H1 (cell line): ENCODE data around the gene OBP2B. TPM values are rescaled to one million over a fixed set of nuclear protein-coding genes. Genes with fewer than 3 reads are reported as not detected.

ENCODE experiments used
- CTCF ChIA-PET: fragments of 300-600 bp; sonication (Branson Sonifier 250); formaldehyde crosslinking; loops from one replicate; lab custom pipeline; 2021; ENCODE audit not compliant: partially characterized antibody; lab: Charles Lee
- POLR2A ChIA-PET: fragments of 300-600 bp; sonication (Branson Sonifier 250); formaldehyde crosslinking; loops from one replicate; lab custom pipeline; 2021; ENCODE audit warnings: inconsistent platforms; ENCODE audit not compliant: partially characterized antibody; lab: Charles Lee
- DNase-seq, 2 experiments: peaks; one replicate each; pipeline versions ENCODE4 v3.0.0 to v3.0.0-alpha.2; 2010 to 2022; ENCODE audit warnings: low spot score in 2 of 2, low read depth in 1 of 2, mixed read lengths in 1 of 2
- FAIRE-seq: peaks from 2 replicates; lab custom pipeline; 2011; peaks lifted over from hg19 to GRCh38; lab: Jason Lieb, UNC
- H2AFZ ChIP-seq: 2 replicates; pipeline ENCODE4 v1.8.1; 2012; ENCODE audit warnings: low read length, inconsistent platforms
- H2AK5ac ChIP-seq: 2 replicates; pipeline ENCODE4 v1.6.1; 2013; ENCODE audit warnings: low read depth, low read length
- H2BK120ac ChIP-seq: replicated peaks from 2 replicates; pipeline ENCODE3; 2013; ENCODE audit warnings: low read depth, low read length, inconsistent platforms
- H2BK12ac ChIP-seq: 2 replicates; pipeline ENCODE4 v1.6.1; 2013; ENCODE audit warnings: low read depth, low read length
- H2BK15ac ChIP-seq: 2 replicates; pipeline ENCODE4 v1.6.1; 2013; ENCODE audit warnings: low read length
- H2BK20ac ChIP-seq: 2 replicates; pipeline ENCODE4 v1.6.1; 2013; ENCODE audit warnings: low read length
- H2BK5ac ChIP-seq: 2 replicates; pipeline ENCODE4 v1.6.1; 2013; ENCODE audit warnings: low read depth, low read length
- H3K14ac ChIP-seq: 2 replicates; pipeline ENCODE4 v1.6.1; 2013; ENCODE audit warnings: inconsistent platforms; ENCODE audit not compliant: insufficient read length
- H3K18ac ChIP-seq: 2 replicates; pipeline ENCODE4 v1.6.1; 2013; ENCODE audit warnings: low read length; ENCODE audit errors: extremely low read depth
- H3K23ac ChIP-seq: 2 replicates; pipeline ENCODE4 v1.6.1; 2013; ENCODE audit warnings: inconsistent platforms; ENCODE audit not compliant: insufficient read length
- H3K23me2 ChIP-seq: 2 replicates; pipeline ENCODE4 v1.6.1; 2013; ENCODE audit warnings: low read depth, low read length
- H3K27ac ChIP-seq: 2 replicates; pipeline ENCODE4 v1.6.1; 2011; ENCODE audit warnings: low read depth, low read length, inconsistent platforms
- H3K27me3 ChIP-seq, 4 experiments: replicated peaks in 1 of 4; 1 replicate in 1 of 4; 2 replicates in 3 of 4; pipeline versions ENCODE4 v1.6.1 to v1.8.1; 2011 to 2013; ENCODE audit warnings: low read length in 3 of 4, mild to moderate bottlenecking in 3 of 4, inconsistent platforms in 2 of 4, mixed read lengths in 2 of 4, moderate library complexity in 1 of 4; ENCODE audit not compliant: control insufficient read depth in 3 of 4, insufficient read depth in 3 of 4; ENCODE audit errors: extremely low read depth in 1 of 4
- H3K36me3 ChIP-seq, 4 experiments: 2 replicates each; pipeline versions ENCODE4 v1.6.1 to v1.8.1; 2011 to 2013; ENCODE audit warnings: mild to moderate bottlenecking in 4 of 4, low read length in 3 of 4, moderate library complexity in 2 of 4, control low read depth in 1 of 4, inconsistent platforms in 1 of 4; ENCODE audit not compliant: insufficient read depth in 4 of 4, control insufficient read depth in 2 of 4
- H3K4ac ChIP-seq: replicated peaks from 2 replicates; pipeline ENCODE3; 2013; ENCODE audit warnings: low read length, low read depth, mixed read lengths, inconsistent platforms; ENCODE audit not compliant: insufficient read length
- H3K4me1 ChIP-seq, 4 experiments: replicated peaks in 1 of 4; 1 replicate in 1 of 4; 2 replicates in 3 of 4; pipeline versions ENCODE4 v1.6.1 to v1.8.1; 2011 to 2013; ENCODE audit warnings: low read length in 3 of 4, inconsistent platforms in 2 of 4, mixed read lengths in 1 of 4; ENCODE audit not compliant: insufficient read depth in 4 of 4, control insufficient read depth in 3 of 4
- H3K4me2 ChIP-seq, 2 experiments: 2 replicates each; pipeline versions ENCODE4 v1.6.1 to v1.8.1; 2011 to 2013; ENCODE audit warnings: low read depth in 2 of 2, low read length in 2 of 2, control low read depth in 1 of 2, inconsistent platforms in 1 of 2, mild to moderate bottlenecking in 1 of 2; ENCODE audit not compliant: insufficient read depth in 1 of 2
- H3K4me3 ChIP-seq, 4 experiments: fragments of 200-600, 300-600 bp in 1 of 4; sonication (generic), shearing (Covaris generic), sonication (Bioruptor Twin) in 1 of 4; 2 replicates each; pipeline versions ENCODE4 v1.5.1 to v1.8.1; 2011 to 2016; ENCODE audit warnings: low read length in 4 of 4, low read depth in 3 of 4, control low read depth in 2 of 4, inconsistent platforms in 2 of 4, mild to moderate bottlenecking in 2 of 4, mixed read lengths in 1 of 4, moderate library complexity in 1 of 4; ENCODE audit not compliant: insufficient read depth in 2 of 4; ENCODE audit errors: extremely low read depth in 1 of 4
- H3K56ac ChIP-seq: replicated peaks from 2 replicates; pipeline ENCODE3; 2013; ENCODE audit warnings: low read depth, mild to moderate bottlenecking, mixed read lengths, low read length, inconsistent platforms; ENCODE audit not compliant: insufficient read length
- H3K79me1 ChIP-seq: 2 replicates; pipeline ENCODE4 v1.6.1; 2013; ENCODE audit warnings: low read depth, low read length, control low read depth
- H3K79me2 ChIP-seq, 2 experiments: 2 replicates each; pipeline versions ENCODE4 v1.6.1 to v1.8.1; 2012 to 2013; ENCODE audit warnings: low read length in 2 of 2, mild to moderate bottlenecking in 2 of 2, inconsistent platforms in 1 of 2; ENCODE audit not compliant: insufficient read depth in 2 of 2, control insufficient read depth in 1 of 2
- H3K9ac ChIP-seq, 4 experiments: replicated peaks in 1 of 4; 1 replicate in 1 of 4; 2 replicates in 3 of 4; pipeline versions ENCODE4 v1.6.1 to v1.8.1; 2011 to 2013; ENCODE audit warnings: low read depth in 3 of 4, low read length in 3 of 4, control low read depth in 2 of 4, mild to moderate bottlenecking in 2 of 4, moderate library complexity in 2 of 4, inconsistent platforms in 1 of 4; ENCODE audit errors: extremely low read depth in 1 of 4
- H3K9me3 ChIP-seq, 2 experiments: 2 replicates each; pipeline versions ENCODE4 v1.6.1 to v1.8.1; 2012 to 2013; ENCODE audit warnings: mild to moderate bottlenecking in 2 of 2, moderate library complexity in 2 of 2, control low read depth in 1 of 2, inconsistent platforms in 1 of 2, low read depth in 1 of 2, low read length in 1 of 2, mixed read lengths in 1 of 2; ENCODE audit not compliant: insufficient read depth in 2 of 2
- H4K20me1 ChIP-seq, 2 experiments: replicated peaks in 1 of 2; 2 replicates each; pipeline versions ENCODE3 to v1.8.1; 2011 to 2013; ENCODE audit warnings: inconsistent platforms in 2 of 2, low read length in 2 of 2, mild to moderate bottlenecking in 1 of 2; ENCODE audit not compliant: insufficient read depth in 2 of 2, control insufficient read depth in 1 of 2
- H4K5ac ChIP-seq: 2 replicates; pipeline ENCODE4 v1.6.1; 2013; ENCODE audit warnings: low read length, low read depth, mixed read lengths, inconsistent platforms; ENCODE audit not compliant: insufficient read length
- H4K8ac ChIP-seq: 2 replicates; pipeline ENCODE4 v1.8.0; 2013; ENCODE audit warnings: mild to moderate bottlenecking, moderate library complexity, low read length, inconsistent platforms; ENCODE audit not compliant: insufficient read depth; ENCODE audit errors: extremely low read depth
- H4K91ac ChIP-seq: replicated peaks from 2 replicates; pipeline ENCODE3; 2013; ENCODE audit warnings: low read length, mixed read lengths, inconsistent platforms; ENCODE audit not compliant: insufficient read length
- CBX5 ChIP-seq: fragments of 300-800, 300-1000 bp; sonication (generic); IDR thresholded peaks from 2 replicates; pipeline ENCODE4 v1.7.1; 2016; ENCODE audit warnings: antibody characterized with exemption, low read length, low read depth
- CHD2 ChIP-seq: IDR thresholded peaks from 2 replicates; pipeline ENCODE4 v1.6.1; 2012; ENCODE audit warnings: low read length, improper control_type of control experiment
- CREB1 ChIP-seq: IDR thresholded peaks from 2 replicates; pipeline ENCODE4 v1.6.1; 2012; ENCODE audit warnings: inconsistent platforms
- PHF8 ChIP-seq: fragments of 200-600 bp; sonication (generic); conservative IDR thresholded peaks from 2 replicates; pipeline ENCODE4 v1.7.1; 2012; ENCODE audit warnings: low read depth, mild to moderate bottlenecking, inconsistent platforms, low read length, moderate library complexity
- POLR2A ChIP-seq, 2 experiments: IDR thresholded peaks; 1 replicate in 1 of 2; 2 replicates in 1 of 2; pipeline ENCODE4 v1.6.1; 2011; ENCODE audit warnings: low read depth in 2 of 2, low read length in 2 of 2, mild to moderate bottlenecking in 2 of 2; ENCODE audit errors: control extremely low read depth in 1 of 2
- RAD21 ChIP-seq, 2 experiments: IDR thresholded peaks in 1 of 2; conservative IDR thresholded peaks in 1 of 2; 2 replicates each; pipeline ENCODE4 v1.6.1; 2011; ENCODE audit warnings: low read depth in 2 of 2, low read length in 2 of 2, improper control_type of control experiment in 1 of 2, inconsistent platforms in 1 of 2, mild to moderate bottlenecking in 1 of 2, moderate library complexity in 1 of 2
- RNF2 ChIP-seq: fragments of 200-900, 300-1000 bp; sonication (generic); IDR thresholded peaks from 2 replicates; pipeline ENCODE4 v1.7.1; 2016; ENCODE audit warnings: borderline replicate concordance, low read depth, mild to moderate bottlenecking, antibody characterized with exemption, low read length; ENCODE audit not compliant: poor library complexity, severe bottlenecking; ENCODE audit errors: missing control alignments
- SAP30 ChIP-seq: fragments of 300-600 bp; sonication (generic); IDR thresholded peaks from 2 replicates; pipeline ENCODE4 v1.7.1; 2012; ENCODE audit warnings: low read length, moderate library complexity, mild to moderate bottlenecking, inconsistent platforms; ENCODE audit not compliant: insufficient read depth, insufficient replicate concordance
- WGBS, 2 experiments: shearing (Covaris generic) in 1 of 2; methylation state at CpG; one replicate each; pipeline versions ENCODE4 v1.1.6 to v1.1.7; 2013 to 2015; ENCODE audit warnings: low lambda C conversion rate in 2 of 2, mixed read lengths in 2 of 2, inconsistent platforms in 1 of 2, low coverage in 1 of 2, missing lambda C conversion rate in 1 of 2; ENCODE audit not compliant: insufficient replicate concordance in 2 of 2, insufficient coverage in 1 of 2, insufficient read length in 1 of 2; ENCODE audit errors: extremely low coverage in 1 of 2, missing lambda C conversion rate in 1 of 2; 5-methylcytosine and 5-hydroxymethylcytosine counted together
- polyA plus RNA-seq, 7 experiments: library from polyadenylated mRNA; depleted of rRNA in 3 of 7; stranded (reverse) in 5 of 7; unstranded in 2 of 7; fragments of >200 nt in 5 of 7; fragments of 200-250 nt in 2 of 7; gene quantifications; 1 replicate in 5 of 7; 2 replicates in 1 of 7; 4 replicates in 1 of 7; pipeline versions ENCODE4 v1.2.1 to v1.2.3, GENCODE V29; 2011 to 2013; ENCODE audit warnings: missing spikeins in 2 of 7, mixed read lengths in 2 of 7
- total RNA-seq: library from RNA; stranded (reverse); fragmentation: NEBNext Ultra II Directional; extraction: Animal tissue kit (Norgen Biotek cat#: 25700); gene quantifications from 2 replicates; pipeline ENCODE4 v1.2.1, GENCODE V29; 2021
- TF ChIP-seq, protein P1 (sequence below): IDR thresholded peaks from 2 replicates; pipeline ENCODE4 v1.6.1; 2012; ENCODE audit warnings: inconsistent platforms

The OBP2B gene
- total and polyA plus RNA-seq, 2 of the 8 experiments (the other 6 are each of a cell fraction or from before 2014, with no cell fraction given), result not detected

- FAIRE-seq, result no peak
- POLR2A ChIA-PET, result no interaction called here
- CTCF ChIA-PET, result interaction anchor here (0.8 to 1.7 kb wide), 2 partner anchors 16 to 18 kb away, joined by 3 to 8 read pairs; no protein-coding TSS in a partner anchor
- TF ChIP-seq CBX5 (no peak), RAD21 (IDR thresholded peaks at IDR 0.05 in 1 of 2, conservative IDR thresholded peaks at IDR 0.05 in 1 of 2; ENCODE audit: low read depth in 2 of 2, low read length in 2 of 2) (no peak), PHF8 (no peak), RNF2 (no peak), SAP30 (no peak), CHD2 (no peak), CREB1 (no peak), POLR2A (IDR thresholded peaks at IDR 0.05; ENCODE audit: control extremely low read depth in 1 of 2, low read depth in 2 of 2, low read length in 2 of 2) (no peak)
- TF ChIP-seq, protein P1, sequence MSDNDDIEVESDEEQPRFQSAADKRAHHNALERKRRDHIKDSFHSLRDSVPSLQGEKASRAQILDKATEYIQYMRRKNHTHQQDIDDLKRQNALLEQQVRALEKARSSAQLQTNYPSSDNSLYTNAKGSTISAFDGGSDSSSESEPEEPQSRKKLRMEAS, result no peak
These were observed 4.6 kb downstream of the OBP2B start for GRCh38 chr9:133204335-133204992.

More at GRCh38 chr9:133204335-133204992, 4.6 kb downstream of the OBP2B start:
- no peaks in the 10 kb centered on the region for H3K9me3 ChIP-seq
- no peaks in the 10 kb centered on the region for H3K79me1 ChIP-seq
- no peak overlapping the region for H2AK5ac ChIP-seq
- H3K27ac ChIP-seq, result no peak overlapping the region
- H2BK20ac ChIP-seq, result no peak overlapping the region
- H4K8ac ChIP-seq, result no peak overlapping the region
- no peaks in the 10 kb centered on the region; a peak in 1 of 7 replicates for H3K4me1 ChIP-seq
- H3K4ac ChIP-seq, result no peak overlapping the region
- no peak overlapping the region for H4K91ac ChIP-seq
- H2BK12ac ChIP-seq, result no peak overlapping the region
- no peaks in the 10 kb centered on the region for H3K36me3 ChIP-seq
- H3K79me2 ChIP-seq, result no peaks in the 10 kb centered on the region
- no peak overlapping the region for H2BK15ac ChIP-seq
- H3K9ac ChIP-seq, result no peak overlapping the region
- no peak overlapping the region for H2BK120ac ChIP-seq
- no peak overlapping the region for H3K18ac ChIP-seq
- H3K23ac ChIP-seq, result no peak overlapping the region
- H3K4me3 ChIP-seq, result no peak overlapping the region
- H4K5ac ChIP-seq, result no peak overlapping the region
- H4K20me1 ChIP-seq, result no peaks in the 10 kb centered on the region
- 89% methylated on average over 15 of the region's 17 CpGs; no CpG with 5 or more reads in 1 of the 2 experiments for WGBS, 2 experiments
- no peak overlapping the region for H3K4me2 ChIP-seq
- no peak overlapping the region for H2AFZ ChIP-seq
- H3K23me2 ChIP-seq, result no peaks in the 10 kb centered on the region; the same call in 1 of the 2 replicates
- H3K56ac ChIP-seq, result no peak overlapping the region
- DNase-seq, result no peak
- H3K14ac ChIP-seq, result no peak overlapping the region
- H3K27me3 ChIP-seq, result peaks cover 7 to 50% (median 32%) of the 10 kb centered on the region in 4 experiments
- H2BK5ac ChIP-seq, result no peak overlapping the region
